Measurements from ENCODE around the gene ZC3H12D. TPM values are rescaled to one million over a fixed set of nuclear protein-coding genes. Genes with fewer than 3 reads are reported as not detected.
A peak's percentile ranks its signal among the peaks of the same experiment; 100 is the strongest.

The ZC3H12D gene
- total and polyA plus RNA-seq, 2 of the 13 experiments (the other 11 are each of a cell fraction or from before 2014, with no cell fraction given): 1.2 to 2.7 TPM

- TF ChIP-seq PBX2 (CRISPR knock-in tag; IDR thresholded peaks at IDR 0.05) (peak; percentile 84), THAP9 (CRISPR knock-in tag; IDR thresholded peaks at IDR 0.05; ENCODE audit: borderline replicate concordance) (peak; percentile 65; the same call in 1 of the 2 replicates), TP53 (CRISPR knock-in tag; conservative IDR thresholded peaks at IDR 0.05) (no peak), CBFB (CRISPR knock-in tag; IDR thresholded peaks at IDR 0.05) (0 out of 2 replicates have a peak, but pooled peaks have one; percentile 22), SKI (IDR thresholded peaks at IDR 0.05; ENCODE audit: partially characterized antibody) (peak; percentile 18), POLR2A (IDR thresholded peaks at IDR 0.05; ENCODE audit: insufficient read depth in 1 of 2, low read depth in 2 of 2, low read length in 2 of 2) (peak; percentile 74 to 80), REL (CRISPR knock-in tag; conservative IDR thresholded peaks at IDR 0.05) (no peak), GZF1 (CRISPR knock-in tag; IDR thresholded peaks at IDR 0.05) (0 out of 2 replicates have a peak, but pooled peaks have one; percentile 22), KDM1A (CRISPR knock-in tag; IDR thresholded peaks at IDR 0.05) (peak; percentile 50; the same call in 1 of the 2 replicates), ZNF770 (CRISPR knock-in tag; IDR thresholded peaks at IDR 0.05) (peak; percentile 77), ZNF878 (CRISPR knock-in tag; IDR thresholded peaks at IDR 0.05) (peak; percentile 88), XRCC5 (optimal IDR thresholded peaks at IDR 0.05; ENCODE audit: low read length) (peak; percentile 97), PHF21A (CRISPR knock-in tag; IDR thresholded peaks at IDR 0.05) (peak; percentile 91)
- TF ChIP-seq, protein P1, sequence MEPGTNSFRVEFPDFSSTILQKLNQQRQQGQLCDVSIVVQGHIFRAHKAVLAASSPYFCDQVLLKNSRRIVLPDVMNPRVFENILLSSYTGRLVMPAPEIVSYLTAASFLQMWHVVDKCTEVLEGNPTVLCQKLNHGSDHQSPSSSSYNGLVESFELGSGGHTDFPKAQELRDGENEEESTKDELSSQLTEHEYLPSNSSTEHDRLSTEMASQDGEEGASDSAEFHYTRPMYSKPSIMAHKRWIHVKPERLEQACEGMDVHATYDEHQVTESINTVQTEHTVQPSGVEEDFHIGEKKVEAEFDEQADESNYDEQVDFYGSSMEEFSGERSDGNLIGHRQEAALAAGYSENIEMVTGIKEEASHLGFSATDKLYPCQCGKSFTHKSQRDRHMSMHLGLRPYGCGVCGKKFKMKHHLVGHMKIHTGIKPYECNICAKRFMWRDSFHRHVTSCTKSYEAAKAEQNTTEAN (CRISPR knock-in tag; conservative IDR thresholded peaks at IDR 0.05): no peak
- TF ChIP-seq, protein P2, sequence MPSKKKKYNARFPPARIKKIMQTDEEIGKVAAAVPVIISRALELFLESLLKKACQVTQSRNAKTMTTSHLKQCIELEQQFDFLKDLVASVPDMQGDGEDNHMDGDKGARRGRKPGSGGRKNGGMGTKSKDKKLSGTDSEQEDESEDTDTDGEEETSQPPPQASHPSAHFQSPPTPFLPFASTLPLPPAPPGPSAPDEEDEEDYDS (CRISPR knock-in tag; IDR thresholded peaks at IDR 0.05): peak; percentile 69
- TF ChIP-seq, protein P3, sequence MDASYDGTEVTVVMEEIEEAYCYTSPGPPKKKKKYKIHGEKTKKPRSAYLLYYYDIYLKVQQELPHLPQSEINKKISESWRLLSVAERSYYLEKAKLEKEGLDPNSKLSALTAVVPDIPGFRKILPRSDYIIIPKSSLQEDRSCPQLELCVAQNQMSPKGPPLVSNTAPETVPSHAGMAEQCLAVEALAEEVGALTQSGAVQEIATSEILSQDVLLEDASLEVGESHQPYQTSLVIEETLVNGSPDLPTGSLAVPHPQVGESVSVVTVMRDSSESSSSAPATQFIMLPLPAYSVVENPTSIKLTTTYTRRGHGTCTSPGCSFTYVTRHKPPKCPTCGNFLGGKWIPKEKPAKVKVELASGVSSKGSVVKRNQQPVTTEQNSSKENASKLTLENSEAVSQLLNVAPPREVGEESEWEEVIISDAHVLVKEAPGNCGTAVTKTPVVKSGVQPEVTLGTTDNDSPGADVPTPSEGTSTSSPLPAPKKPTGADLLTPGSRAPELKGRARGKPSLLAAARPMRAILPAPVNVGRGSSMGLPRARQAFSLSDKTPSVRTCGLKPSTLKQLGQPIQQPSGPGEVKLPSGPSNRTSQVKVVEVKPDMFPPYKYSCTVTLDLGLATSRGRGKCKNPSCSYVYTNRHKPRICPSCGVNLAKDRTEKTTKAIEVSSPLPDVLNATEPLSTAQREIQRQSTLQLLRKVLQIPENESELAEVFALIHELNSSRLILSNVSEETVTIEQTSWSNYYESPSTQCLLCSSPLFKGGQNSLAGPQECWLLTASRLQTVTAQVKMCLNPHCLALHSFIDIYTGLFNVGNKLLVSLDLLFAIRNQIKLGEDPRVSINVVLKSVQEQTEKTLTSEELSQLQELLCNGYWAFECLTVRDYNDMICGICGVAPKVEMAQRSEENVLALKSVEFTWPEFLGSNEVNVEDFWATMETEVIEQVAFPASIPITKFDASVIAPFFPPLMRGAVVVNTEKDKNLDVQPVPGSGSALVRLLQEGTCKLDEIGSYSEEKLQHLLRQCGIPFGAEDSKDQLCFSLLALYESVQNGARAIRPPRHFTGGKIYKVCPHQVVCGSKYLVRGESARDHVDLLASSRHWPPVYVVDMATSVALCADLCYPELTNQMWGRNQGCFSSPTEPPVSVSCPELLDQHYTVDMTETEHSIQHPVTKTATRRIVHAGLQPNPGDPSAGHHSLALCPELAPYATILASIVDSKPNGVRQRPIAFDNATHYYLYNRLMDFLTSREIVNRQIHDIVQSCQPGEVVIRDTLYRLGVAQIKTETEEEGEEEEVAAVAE (CRISPR knock-in tag; IDR thresholded peaks at IDR 0.05; ENCODE audit: borderline replicate concordance): peak; percentile 83; the same call in 1 of the 2 replicates
Measured at GRCh38 chr6:149484733-149485700, at the start of gene ZC3H12D (continued).

Measured in HepG2 (cell line).